Liver (tissue), 9 donors: ENCODE results near the gene ADNP2. TPM values are rescaled to one million over a fixed set of nuclear protein-coding genes. Genes with fewer than 3 reads are reported as not detected.

Experiments
- DNase-seq: peaks from one replicate; pipeline ENCODE4 v3.0.0-alpha.2; 2017; ENCODE audit warnings: low spot score
- H3K27ac ChIP-seq, 2 donors: one replicate each; pipeline ENCODE4 v1.7.0; 2013; ENCODE audit warnings: inconsistent platforms in 2 of 2, low read length in 2 of 2, control low read depth in 1 of 2, low read depth in 1 of 2, mild to moderate bottlenecking in 1 of 2
- H3K27me3 ChIP-seq, 4 donors: one replicate each; pipeline versions ENCODE4 v1.6.1 to v1.7.0; 2013; ENCODE audit warnings: low read length in 3 of 4, inconsistent platforms in 1 of 4, mild to moderate bottlenecking in 1 of 4, moderate library complexity in 1 of 4; ENCODE audit not compliant: control insufficient read depth in 4 of 4, insufficient read depth in 4 of 4
- H3K36me3 ChIP-seq, 4 donors: one replicate each; pipeline versions ENCODE4 v1.6.1 to v1.7.0; 2013; ENCODE audit warnings: low read length in 3 of 4, mild to moderate bottlenecking in 3 of 4, low read depth in 1 of 4, moderate library complexity in 1 of 4; ENCODE audit not compliant: control insufficient read depth in 4 of 4, insufficient read depth in 3 of 4
- H3K4me1 ChIP-seq, 4 donors: one replicate each; pipeline versions ENCODE4 v1.6.1 to v1.7.0; 2013; ENCODE audit warnings: low read length in 3 of 4, mild to moderate bottlenecking in 3 of 4, moderate library complexity in 1 of 4; ENCODE audit not compliant: control insufficient read depth in 4 of 4, insufficient read depth in 4 of 4
- H3K4me3 ChIP-seq, 3 donors: one replicate each; pipeline versions ENCODE4 v1.6.1 to v1.7.0; 2013; ENCODE audit warnings: low read length in 3 of 3, control low read depth in 1 of 3, low read depth in 1 of 3, mild to moderate bottlenecking in 1 of 3
- H3K9ac ChIP-seq, 2 donors: one replicate each; pipeline ENCODE4 v1.7.0; 2013; ENCODE audit warnings: low read length in 2 of 2, mild to moderate bottlenecking in 2 of 2, moderate library complexity in 2 of 2, control low read depth in 1 of 2, low read depth in 1 of 2
- H3K9me3 ChIP-seq, 4 donors: one replicate each; pipeline versions ENCODE4 v1.6.1 to v1.7.0; 2013; ENCODE audit warnings: low read length in 3 of 4; ENCODE audit not compliant: control insufficient read depth in 4 of 4
- ATF3 ChIP-seq: IDR thresholded peaks from 2 replicates; pipeline ENCODE4 v1.6.1; 2016; ENCODE audit warnings: antibody characterized with exemption
- CTCF ChIP-seq: fragments of 150-350 bp; IDR thresholded peaks from 2 replicates; pipeline ENCODE4 v1.5.1; 2017; ENCODE audit warnings: improper control_type of control experiment, low read depth, low read length; ENCODE audit not compliant: missing input control
- EGR1 ChIP-seq, 2 donors: IDR thresholded peaks; 2 replicates each; pipeline ENCODE4 v1.6.1; 2016 to 2018; ENCODE audit warnings: antibody characterized with exemption in 2 of 2, low read depth in 2 of 2
- FOXA1 ChIP-seq: IDR thresholded peaks from 2 replicates; pipeline ENCODE4 v1.6.1; 2016; ENCODE audit warnings: antibody characterized with exemption
- FOXA2 ChIP-seq: IDR thresholded peaks from 2 replicates; pipeline ENCODE4 v1.6.1; 2016; ENCODE audit warnings: antibody characterized with exemption
- GABPA ChIP-seq, 2 donors: IDR thresholded peaks in 1 of 2; conservative IDR thresholded peaks in 1 of 2; 2 replicates each; pipeline ENCODE4 v1.6.1; 2016; ENCODE audit warnings: antibody characterized with exemption in 2 of 2, mild to moderate bottlenecking in 1 of 2, moderate library complexity in 1 of 2
- HNF4A ChIP-seq, 2 donors: conservative IDR thresholded peaks; 2 replicates each; pipeline ENCODE4 v1.6.1; 2016; ENCODE audit warnings: antibody characterized with exemption in 2 of 2, mild to moderate bottlenecking in 2 of 2
- HNF4G ChIP-seq: IDR thresholded peaks from 2 replicates; pipeline ENCODE4 v1.6.1; 2016; ENCODE audit warnings: antibody characterized with exemption
- JUND ChIP-seq, 2 donors: IDR thresholded peaks; 2 replicates each; pipeline ENCODE4 v1.6.1; 2016; ENCODE audit warnings: antibody characterized with exemption in 2 of 2
- MAX ChIP-seq: IDR thresholded peaks from 2 replicates; pipeline ENCODE4 v1.6.1; 2016; ENCODE audit warnings: antibody characterized with exemption
- NR2F2 ChIP-seq: IDR thresholded peaks from 2 replicates; pipeline ENCODE4 v1.6.1; 2016; ENCODE audit warnings: antibody characterized with exemption
- RAD21 ChIP-seq, 2 donors: IDR thresholded peaks; 2 replicates each; pipeline ENCODE4 v1.6.1; 2016; ENCODE audit warnings: antibody characterized with exemption in 2 of 2, mild to moderate bottlenecking in 2 of 2
- REST ChIP-seq: IDR thresholded peaks from 2 replicates; pipeline ENCODE4 v1.6.1; 2016; ENCODE audit warnings: antibody characterized with exemption, mild to moderate bottlenecking
- RXRA ChIP-seq, 2 donors: IDR thresholded peaks; 2 replicates each; pipeline ENCODE4 v1.6.1; 2017 to 2018; ENCODE audit warnings: antibody characterized with exemption in 2 of 2, mild to moderate bottlenecking in 1 of 2
- SP1 ChIP-seq: IDR thresholded peaks from 2 replicates; pipeline ENCODE4 v1.6.1; 2018; ENCODE audit warnings: antibody characterized with exemption, mild to moderate bottlenecking
- TAF1 ChIP-seq: conservative IDR thresholded peaks from 2 replicates; pipeline ENCODE4 v1.6.1; 2016; ENCODE audit warnings: antibody characterized with exemption, mild to moderate bottlenecking
- YY1 ChIP-seq: IDR thresholded peaks from 2 replicates; pipeline ENCODE4 v1.6.1; 2016; ENCODE audit warnings: antibody characterized with exemption, mild to moderate bottlenecking
- ZBTB33 ChIP-seq: IDR thresholded peaks from 2 replicates; pipeline ENCODE4 v1.6.1; 2016; ENCODE audit warnings: antibody characterized with exemption
- WGBS: extraction: QIAGEN DNeasy Blood & Tissue Kit; methylation state at CpG from one replicate; pipeline ENCODE4 v1.1.7; 2013; 5-methylcytosine and 5-hydroxymethylcytosine counted together
- polyA plus RNA-seq, 2 donors: library from polyadenylated mRNA; stranded (reverse) in 1 of 2; unstranded in 1 of 2; fragments of 200-250 nt in 1 of 2; fragments of >200 nt in 1 of 2; fragmentation: Nextera tagmentation in 1 of 2; extraction: Ambion mirVana in 1 of 2; gene quantifications; one replicate each; pipeline versions ENCODE4 v1.2.1 to v1.2.3, GENCODE V29; 2013 to 2015
- total RNA-seq, 2 donors: library from RNA; depleted of rRNA; stranded (reverse); fragments of >200 nt; gene quantifications; one replicate each; pipeline ENCODE4 v1.2.3, GENCODE V29; 2014
- donor health status: healthy.
- donor health status: healthy.
- donor health status: healthy.
- donor health status: healthy.
- donor health status: healthy.

Gene ADNP2
- total and polyA plus RNA-seq, 4 donors = 2.7 to 9.9 (median 6.4) TPM

- H3K9me3 ChIP-seq = peaks cover 0 to 3% (median 0%) of the 10 kb centered on the region in 4 donors
- H3K27ac ChIP-seq = no peak overlapping the region
- no peaks in the 10 kb centered on the region for H3K36me3 ChIP-seq
- WGBS = 80% methylated on average over 13 of the region's 13 CpGs
- no peak overlapping the region for H3K4me3 ChIP-seq
- TF ChIP-seq TAF1 = no peak
- TF ChIP-seq FOXA2 = no peak
- TF ChIP-seq REST = no peak
- TF ChIP-seq GABPA (IDR thresholded peaks at IDR 0.05 in 1 of 2, conservative IDR thresholded peaks at IDR 0.05 in 1 of 2) = no peak
- TF ChIP-seq HNF4G = no peak
- TF ChIP-seq YY1 = no peak
- TF ChIP-seq RAD21 (IDR thresholded peaks at IDR 0.05) = no peak
- H3K27me3 ChIP-seq = no peaks in the 10 kb centered on the region
- peaks cover 0 to 2% (median 0%) of the 10 kb centered on the region in 4 donors for H3K4me1 ChIP-seq
- no peak for DNase-seq
- no peak overlapping the region for H3K9ac ChIP-seq
Measured at GRCh38 chr18:80167931-80168330, 58.9 kb downstream of the ADNP2 start.

GRCh38 chr18:80168346-80168745 is 59.3 kb downstream of the ADNP2 start:
- Histone ChIP-seq H3K9me3 (peaks cover 0 to 3% (median 0%) of the 10 kb centered on the region in 4 donors), H3K27me3 (no peaks in the 10 kb centered on the region), H3K27ac (no peak overlapping the region), H3K4me3 (no peak overlapping the region), H3K36me3 (no peaks in the 10 kb centered on the region), H3K9ac (no peak overlapping the region), H3K4me1 (peaks cover 0 to 2% (median 0%) of the 10 kb centered on the region in 4 donors)
- DNase-seq = no peak
- WGBS = 88% methylated on average over 2 of the region's 2 CpGs
- TF ChIP-seq HNF4A (conservative IDR thresholded peaks at IDR 0.05) (no peak), MAX (no peak), YY1 (no peak), ZBTB33 (no peak), REST (no peak), TAF1 (no peak), SP1 (no peak), RXRA (IDR thresholded peaks at IDR 0.05) (no peak), RAD21 (IDR thresholded peaks at IDR 0.05) (no peak), FOXA1 (no peak), HNF4G (no peak), CTCF (no peak), NR2F2 (no peak), GABPA (IDR thresholded peaks at IDR 0.05 in 1 of 2, conservative IDR thresholded peaks at IDR 0.05 in 1 of 2) (no peak), FOXA2 (no peak), EGR1 (IDR thresholded peaks at IDR 0.05; ENCODE audit: low read depth in 2 of 2) (no peak), ATF3 (no peak), JUND (IDR thresholded peaks at IDR 0.05) (no peak)
